NCI-H446 treated with DMSO at 0.1 percent for 48 hours (cell line): ENCODE data around the gene CDH4.
"Not testable (repeated sequence)": the region's sequence is repeated elsewhere in the genome, so short reads cannot be mapped to it uniquely, and the experiment has no call there.

Experiments used
- DNase-seq: peaks from one replicate; lab custom pipeline; 2025; lab: John Stamatoyannopoulos, UW

The CDH4 gene

GRCh38 chr20:61387204-61387953, 135.3 kb downstream of the CDH4 start:
- no peak for DNase-seq

GRCh38 chr20:61387954-61388348, 135.9 kb downstream of the CDH4 start:
- no peak for DNase-seq

- DNase-seq: no peak
Measured at GRCh38 chr20:61389077-61389476, 137.0 kb downstream of the CDH4 start.

GRCh38 chr20:61391185-61391584, 139.1 kb downstream of the CDH4 start:
- no peak for DNase-seq

- no peak for DNase-seq
Measured at GRCh38 chr20:61391812-61392520, 139.9 kb downstream of the CDH4 start.

GRCh38 chr20:61394088-61394799, 142.2 kb downstream of the CDH4 start:
- no peak for DNase-seq

- no peak for DNase-seq
Measured at GRCh38 chr20:61396262-61396848, 144.3 kb downstream of the CDH4 start.

GRCh38 chr20:61397146-61397545, 145.1 kb downstream of the CDH4 start:
- no peak for DNase-seq

- DNase-seq: no peak
Measured at GRCh38 chr20:61397790-61398189, 145.7 kb downstream of the CDH4 start.

GRCh38 chr20:61399433-61399832, 147.4 kb downstream of the CDH4 start:
- DNase-seq: no peak

- DNase-seq: no peak
Measured at GRCh38 chr20:61400499-61400898, 148.4 kb downstream of the CDH4 start.

- DNase-seq: no peak
Measured at GRCh38 chr20:61404303-61404702, 152.2 kb downstream of the CDH4 start.

GRCh38 chr20:61405007-61405406, 152.9 kb downstream of the CDH4 start:
- no peak for DNase-seq

GRCh38 chr20:61406773-61407172, 154.7 kb downstream of the CDH4 start:
- not testable (repeated sequence) for DNase-seq

GRCh38 chr20:61407561-61407960, 155.5 kb downstream of the CDH4 start:
- no peak for DNase-seq

- DNase-seq: no peak
Measured at GRCh38 chr20:61408951-61409740, 157.1 kb downstream of the CDH4 start.

- DNase-seq: no peak
Measured at GRCh38 chr20:61411743-61412142, 159.7 kb downstream of the CDH4 start.

- DNase-seq: no peak
Measured at GRCh38 chr20:61413752-61414151, 161.7 kb downstream of the CDH4 start.

- no peak for DNase-seq
Measured at GRCh38 chr20:61414455-61414991, 162.5 kb downstream of the CDH4 start.

- DNase-seq: no peak
Measured at GRCh38 chr20:61416546-61416945, 164.5 kb downstream of the CDH4 start.

GRCh38 chr20:61417221-61417941, 165.3 kb downstream of the CDH4 start:
- no peak for DNase-seq
